ENCODE measurements around the gene GPC1.

GRCh38 chr2:240447331-240447730, 11.9 kb downstream of the GPC1 start:
- TF ChIP-seq ZNF565 (CRISPR knock-in tag; conservative IDR thresholded peaks at IDR 0.05; ENCODE audit: low read depth) (no peak), RARB (CRISPR knock-in tag; IDR thresholded peaks at IDR 0.05) (no peak), BACH2 (CRISPR knock-in tag; IDR thresholded peaks at IDR 0.05; ENCODE audit: borderline replicate concordance) (no peak), PPARA (CRISPR knock-in tag; IDR thresholded peaks at IDR 0.05; ENCODE audit: borderline replicate concordance) (no peak)
